H9 (cell line): Measurements from ENCODE around the gene NUBPL. TPM values are rescaled to one million over a fixed set of nuclear protein-coding genes. Genes with fewer than 3 reads are reported as not detected.

Experiments
- DNase-seq: peaks from one replicate; pipeline ENCODE4 v3.0.0-alpha.2; 2017
- H2AFZ ChIP-seq: one replicate; pipeline ENCODE4 v1.6.1; 2013; ENCODE audit warnings: mild to moderate bottlenecking, low read length, control low read depth, moderate library complexity
- H2AK5ac ChIP-seq: 2 replicates; pipeline ENCODE4 v1.6.1; 2013; ENCODE audit warnings: low read length, control low read depth, mixed read lengths; ENCODE audit not compliant: insufficient read length
- H2BK120ac ChIP-seq: one replicate; pipeline ENCODE4 v1.6.1; 2013; ENCODE audit warnings: low read depth, mild to moderate bottlenecking, low read length, control low read depth, inconsistent platforms; ENCODE audit not compliant: poor library complexity, severe bottlenecking
- H2BK12ac ChIP-seq: 2 replicates; pipeline ENCODE4 v1.6.1; 2013; ENCODE audit warnings: low read length, control low read depth, mixed read lengths, low read depth; ENCODE audit not compliant: insufficient read length
- H2BK15ac ChIP-seq: 2 replicates; pipeline ENCODE4 v1.6.1; 2013; ENCODE audit warnings: low read depth, low read length, control low read depth
- H2BK20ac ChIP-seq: one replicate; pipeline ENCODE4 v1.6.1; 2013; ENCODE audit warnings: low read depth, mild to moderate bottlenecking, low read length, control low read depth, inconsistent platforms; ENCODE audit not compliant: poor library complexity, severe bottlenecking
- H2BK5ac ChIP-seq: 2 replicates; pipeline ENCODE4 v1.6.1; 2013; ENCODE audit warnings: low read length, control low read depth, mixed read lengths; ENCODE audit not compliant: insufficient read length
- H3K14ac ChIP-seq: 2 replicates; pipeline ENCODE4 v1.6.1; 2013; ENCODE audit warnings: low read length, control low read depth; ENCODE audit not compliant: insufficient read depth
- H3K18ac ChIP-seq: 2 replicates; pipeline ENCODE4 v1.6.1; 2013; ENCODE audit warnings: low read depth, mild to moderate bottlenecking, mixed read lengths, low read length, control low read depth; ENCODE audit not compliant: insufficient read length
- H3K23ac ChIP-seq: 2 replicates; pipeline ENCODE4 v1.6.1; 2013; ENCODE audit warnings: low read length, control low read depth, mixed read lengths, low read depth; ENCODE audit not compliant: insufficient read length
- H3K23me2 ChIP-seq: 2 replicates; pipeline ENCODE4 v1.6.1; 2013; ENCODE audit warnings: low read depth, mild to moderate bottlenecking, mixed read lengths, low read length, control low read depth; ENCODE audit not compliant: insufficient read length, poor library complexity, severe bottlenecking
- H3K27ac ChIP-seq: 2 replicates; pipeline ENCODE4 v1.5.1; 2013; ENCODE audit warnings: low read length, control low read depth, mixed read lengths, low read depth; ENCODE audit not compliant: insufficient read length
- H3K27me3 ChIP-seq: 2 replicates; pipeline ENCODE4 v1.6.1; 2013; ENCODE audit warnings: low read length, control low read depth, inconsistent platforms; ENCODE audit not compliant: insufficient read depth
- H3K4ac ChIP-seq: 2 replicates; pipeline ENCODE4 v1.6.1; 2013; ENCODE audit warnings: low read depth, mild to moderate bottlenecking, control low read depth, inconsistent platforms, low read length, moderate library complexity
- H3K4me1 ChIP-seq: 2 replicates; pipeline ENCODE4 v1.6.1; 2013; ENCODE audit warnings: low read length, control low read depth, inconsistent platforms; ENCODE audit not compliant: insufficient read depth
- H3K4me2 ChIP-seq: 2 replicates; pipeline ENCODE4 v1.6.1; 2013; ENCODE audit warnings: low read length, control low read depth, mixed read lengths; ENCODE audit not compliant: insufficient read length, insufficient read depth
- H3K56ac ChIP-seq: 2 replicates; pipeline ENCODE4 v1.6.1; 2013; ENCODE audit warnings: low read depth, mild to moderate bottlenecking, mixed read lengths, low read length, control low read depth; ENCODE audit not compliant: insufficient read length
- H3K79me1 ChIP-seq: 2 replicates; pipeline ENCODE4 v1.6.1; 2013; ENCODE audit warnings: low read depth, mild to moderate bottlenecking, moderate library complexity, low read length, control low read depth, inconsistent platforms; ENCODE audit not compliant: insufficient read depth, poor library complexity, severe bottlenecking
- H3K79me2 ChIP-seq: 2 replicates; pipeline ENCODE4 v1.6.1; 2013; ENCODE audit warnings: low read length, control low read depth, inconsistent platforms; ENCODE audit not compliant: insufficient read depth
- H3K9ac ChIP-seq: 2 replicates; pipeline ENCODE4 v1.6.1; 2013; ENCODE audit warnings: low read length, control low read depth, mixed read lengths; ENCODE audit not compliant: insufficient read length; ENCODE audit errors: extremely low read depth
- H3K9me3 ChIP-seq: one replicate; pipeline ENCODE4 v1.6.1; 2013; ENCODE audit warnings: low read depth, low read length, inconsistent platforms; ENCODE audit not compliant: control insufficient read depth
- H3T11ph ChIP-seq: one replicate; pipeline ENCODE4 v1.6.1; 2013; ENCODE audit warnings: mild to moderate bottlenecking, low read length, control low read depth, inconsistent platforms
- H4K20me1 ChIP-seq: one replicate; pipeline ENCODE4 v1.6.1; 2013; ENCODE audit not compliant: control insufficient read depth, insufficient read length, insufficient read depth
- H4K5ac ChIP-seq: 2 replicates; pipeline ENCODE4 v1.6.1; 2013; ENCODE audit warnings: low read depth, mild to moderate bottlenecking, mixed read lengths, low read length, control low read depth; ENCODE audit not compliant: insufficient read length
- H4K8ac ChIP-seq: replicated peaks from 2 replicates; pipeline ENCODE4 v1.6.1; 2013; ENCODE audit warnings: low read length, control low read depth, mixed read lengths, low read depth; ENCODE audit not compliant: insufficient read length
- H4K91ac ChIP-seq: 2 replicates; pipeline ENCODE4 v1.6.1; 2013; ENCODE audit warnings: low read depth, mild to moderate bottlenecking, moderate library complexity, mixed read lengths, low read length, control low read depth; ENCODE audit not compliant: insufficient read length
- H3K27ac Mint-ChIP-seq, 3 experiments: 2 replicates in 2 of 3; 3 replicates in 1 of 3; pipeline ENCODE4 v1.8.0; 2020 to 2021; ENCODE audit warnings: mixed read lengths in 3 of 3, mild to moderate bottlenecking in 1 of 3, moderate library complexity in 1 of 3
- H3K27me3 Mint-ChIP-seq: 2 replicates; pipeline ENCODE4 v1.8.0; 2021; ENCODE audit warnings: low read depth, mild to moderate bottlenecking, moderate library complexity, mixed read lengths
- H3K36me3 Mint-ChIP-seq, 3 experiments: 2 replicates in 2 of 3; 3 replicates in 1 of 3; pipeline ENCODE4 v1.8.0; 2020 to 2021; ENCODE audit warnings: low read depth in 3 of 3, mixed read lengths in 3 of 3; ENCODE audit not compliant: insufficient read depth in 1 of 3
- H3K4me1 Mint-ChIP-seq, 2 experiments: 2 replicates each; pipeline ENCODE4 v1.8.0; 2020; ENCODE audit warnings: mixed read lengths in 2 of 2
- H3K4me3 Mint-ChIP-seq, 2 experiments: 2 replicates in 1 of 2; 3 replicates in 1 of 2; pipeline ENCODE4 v1.8.0; 2020 to 2021; ENCODE audit warnings: mild to moderate bottlenecking in 2 of 2, mixed read lengths in 2 of 2, moderate library complexity in 1 of 2
- H3K9me3 Mint-ChIP-seq, 2 experiments: 2 replicates in 1 of 2; 3 replicates in 1 of 2; pipeline ENCODE4 v1.8.0; 2020; ENCODE audit warnings: mild to moderate bottlenecking in 2 of 2, mixed read lengths in 2 of 2, moderate library complexity in 1 of 2
- CTCF ChIP-seq: fragments of 200-600 bp; sonication (generic); conservative IDR thresholded peaks from 3 replicates; pipeline ENCODE4 v1.8.0; 2021; ENCODE audit warnings: antibody characterized with exemption, mild to moderate bottlenecking
- total RNA-seq: library from RNA; stranded (reverse); gene quantifications from 2 replicates; pipeline ENCODE4 v1.2.1, GENCODE V29; 2021

The NUBPL gene
- total RNA-seq, 1 experiment from 2014 or later = 14.8 TPM

- Histone ChIP-seq H3K79me2 (no peaks in the 10 kb centered on the region), H3K9me3 (no peaks in the 10 kb centered on the region), H3T11ph (no peak overlapping the region), H3K79me1 (no peaks in the 10 kb centered on the region), H4K91ac (no peak overlapping the region), H3K4me2 (no peak overlapping the region), H3K4me1 (no peaks in the 10 kb centered on the region), H2BK120ac (no peak overlapping the region), H3K23ac (no peak overlapping the region), H3K4ac (no peak overlapping the region), H2BK15ac (no peak overlapping the region), H2BK5ac (no peak overlapping the region), H2BK12ac (no peak overlapping the region), H3K56ac (no peak overlapping the region), H4K8ac (no peak overlapping the region), H2BK20ac (no peak overlapping the region), H3K9ac (no peak overlapping the region), H2AK5ac (no peak overlapping the region), H4K20me1 (no peaks in the 10 kb centered on the region), H2AFZ (no peak overlapping the region), H3K14ac (no peak overlapping the region), H4K5ac (no peak overlapping the region), H3K23me2 (no peaks in the 10 kb centered on the region), H3K18ac (no peak overlapping the region), H3K27ac (no peak overlapping the region), H3K27me3 (no peaks in the 10 kb centered on the region)
- no peak overlapping the region for H3K4me3 Mint-ChIP-seq
- DNase-seq = no peak
- TF ChIP-seq CTCF = no peak
- peaks cover 8 to 22% (median 14%) of the 10 kb centered on the region in 3 experiments; a peak in 6 of 7 replicates for H3K36me3 Mint-ChIP-seq
- H3K27ac Mint-ChIP-seq = no peak overlapping the region
- H3K27me3 Mint-ChIP-seq = no peaks in the 10 kb centered on the region
- H3K4me1 Mint-ChIP-seq = no peaks in the 10 kb centered on the region
- H3K9me3 Mint-ChIP-seq = peaks cover 13 to 25% of the 10 kb centered on the region in 2 experiments
These were observed 166.6 kb downstream of the NUBPL start for GRCh38 chr14:31727797-31728196.
